Endothelial cell of umbilical vein (primary cell): Measurements from ENCODE around the gene SRRM2. TPM values are rescaled to one million over a fixed set of nuclear protein-coding genes. Genes with fewer than 3 reads are reported as not detected.

Experiments
- BruUV-seq: library from RNA; stranded (reverse); fragments of 400-500 nt; replicated peaks from 2 replicates; lab custom pipeline; 2021; lab: Mats Ljungman, UMichigan
- CTCF ChIA-PET: fragments of 300-600, 350-600 bp; sonication (Branson Sonifier 250); formaldehyde crosslinking; loops from one replicate; lab custom pipeline; 2021; ENCODE audit warnings: antibody characterized with exemption, inconsistent platforms; lab: Charles Lee
- POLR2A ChIA-PET: fragments of 300-600, 350-600 bp; sonication (Branson Sonifier 250); formaldehyde crosslinking; loops from one replicate; lab custom pipeline; 2021; ENCODE audit warnings: antibody characterized with exemption, inconsistent platforms; lab: Charles Lee
- DNase-seq: peaks from one replicate; pipeline ENCODE4 v3.0.0-alpha.2; 2011; ENCODE audit warnings: low read depth, low spot score
- FAIRE-seq: peaks from 2 replicates; lab custom pipeline; 2011; peaks lifted over from hg19 to GRCh38; lab: Jason Lieb, UNC
- H2AFZ ChIP-seq: 2 replicates; pipeline ENCODE4 v1.6.0; 2012; ENCODE audit warnings: low read depth, low read length, control low read depth, inconsistent platforms
- H3K27ac ChIP-seq: 2 replicates; pipeline ENCODE4 v1.5.1; 2011; ENCODE audit warnings: low read depth, mild to moderate bottlenecking, control low read depth, low read length, moderate library complexity; ENCODE audit not compliant: insufficient read depth
- H3K27me3 ChIP-seq, 2 experiments: 2 replicates each; pipeline versions ENCODE4 v1.6.0 to v1.6.1; 2011; ENCODE audit warnings: low read length in 2 of 2, mixed read lengths in 1 of 2; ENCODE audit not compliant: control insufficient read depth in 2 of 2, insufficient read depth in 2 of 2
- H3K36me3 ChIP-seq, 2 experiments: 2 replicates in 1 of 2; 3 replicates in 1 of 2; pipeline ENCODE4 v1.5.1; 2011; ENCODE audit warnings: low read length in 2 of 2, mild to moderate bottlenecking in 1 of 2, moderate library complexity in 1 of 2; ENCODE audit not compliant: control insufficient read depth in 2 of 2, insufficient read depth in 2 of 2; ENCODE audit errors: extremely low read depth in 1 of 2
- H3K4me1 ChIP-seq: 3 replicates; pipeline ENCODE4 v1.5.1; 2011; ENCODE audit warnings: mild to moderate bottlenecking, low read length; ENCODE audit not compliant: control insufficient read depth, insufficient read depth; ENCODE audit errors: extremely low read depth
- H3K4me2 ChIP-seq: 2 replicates; pipeline ENCODE4 v1.6.1; 2011; ENCODE audit warnings: low read length, control low read depth, mixed read lengths; ENCODE audit not compliant: insufficient read depth
- H3K4me3 ChIP-seq, 3 experiments: fragments of 200-600 bp in 1 of 3; sonication (generic), shearing (Covaris generic) in 1 of 3; replicated peaks in 1 of 3; 2 replicates each; pipeline ENCODE4 v1.5.1; 2011 to 2016; ENCODE audit warnings: control low read depth in 3 of 3, low read length in 3 of 3, mild to moderate bottlenecking in 2 of 3, inconsistent platforms in 1 of 3, low read depth in 1 of 3, moderate library complexity in 1 of 3; ENCODE audit not compliant: insufficient read depth in 1 of 3
- H3K79me2 ChIP-seq: 2 replicates; pipeline ENCODE4 v1.6.0; 2012; ENCODE audit warnings: low read length, inconsistent platforms; ENCODE audit not compliant: control insufficient read depth, insufficient read depth
- H3K9ac ChIP-seq: replicated peaks from 2 replicates; pipeline ENCODE3; 2011; ENCODE audit warnings: low read length, control low read depth; ENCODE audit not compliant: insufficient read depth; ENCODE audit errors: extremely low read depth
- H3K9me1 ChIP-seq: replicated peaks from 3 replicates; pipeline ENCODE4 v1.6.0; 2011; ENCODE audit warnings: mild to moderate bottlenecking, low read length; ENCODE audit not compliant: control insufficient read depth, insufficient read depth; ENCODE audit errors: extremely low read depth
- H3K9me3 ChIP-seq: replicated peaks from 2 replicates; pipeline ENCODE4 v1.5.1; 2012; ENCODE audit warnings: low read length, inconsistent platforms; ENCODE audit not compliant: control insufficient read depth, insufficient read depth
- H4K20me1 ChIP-seq: replicated peaks from 2 replicates; pipeline ENCODE3; 2011; ENCODE audit warnings: mild to moderate bottlenecking, low read length; ENCODE audit not compliant: control insufficient read depth, insufficient read depth; ENCODE audit errors: extremely low read depth
- CTCF ChIP-seq, 2 donors: IDR thresholded peaks; 1 replicate in 1 of 2; 2 replicates in 1 of 2; pipeline ENCODE4 v1.5.1; 2011; ENCODE audit warnings: low read length in 2 of 2, mild to moderate bottlenecking in 2 of 2, moderate library complexity in 2 of 2, control low read depth in 1 of 2, inconsistent platforms in 1 of 2, low read depth in 1 of 2; ENCODE audit not compliant: insufficient read depth in 1 of 2; ENCODE audit errors: extremely low read depth in 1 of 2
- EZH2 ChIP-seq: IDR thresholded peaks from 2 replicates; pipeline ENCODE4 v1.6.1; 2012; ENCODE audit warnings: borderline replicate concordance, low read depth, mild to moderate bottlenecking, moderate library complexity, low read length, inconsistent platforms; ENCODE audit not compliant: severe bottlenecking
- FOS ChIP-seq: IDR thresholded peaks from 2 replicates; pipeline ENCODE4 v1.6.1; 2011; ENCODE audit warnings: mild to moderate bottlenecking, low read length, moderate library complexity, borderline replicate concordance; ENCODE audit not compliant: insufficient read depth
- GATA2 ChIP-seq: IDR thresholded peaks from 2 replicates; pipeline ENCODE4 v1.7.0; 2011; ENCODE audit warnings: low read depth, mild to moderate bottlenecking, moderate library complexity, mixed read lengths, low read length; ENCODE audit not compliant: insufficient read length, insufficient read depth
- JUN ChIP-seq: IDR thresholded peaks from 2 replicates; pipeline ENCODE4 v1.6.1; 2011; ENCODE audit warnings: borderline replicate concordance, low read depth; ENCODE audit not compliant: insufficient read length, insufficient read depth
- MAX ChIP-seq: IDR thresholded peaks from 2 replicates; pipeline ENCODE4 v1.6.1; 2011; ENCODE audit not compliant: insufficient read depth, insufficient read length
- MYC ChIP-seq: IDR thresholded peaks from one replicate; pipeline ENCODE4 v1.6.1; 2011; ENCODE audit warnings: mild to moderate bottlenecking, low read depth, low read length
- POLR2A ChIP-seq: IDR thresholded peaks from 2 replicates; pipeline ENCODE4 v1.6.1; 2012; ENCODE audit warnings: low read depth, mild to moderate bottlenecking, control low read depth, low read length
- POLR2AphosphoS5 ChIP-seq: IDR thresholded peaks from 2 replicates; pipeline ENCODE4 v1.6.1; 2012; ENCODE audit warnings: low read depth, mild to moderate bottlenecking, control low read depth, low read length, moderate library complexity; ENCODE audit not compliant: insufficient read depth
- dilution Hi-C: fragments of 300-500 bp; cut with MboI; formaldehyde crosslinking; loops from one replicate; pipeline ENCODE4 v1.15.0; 2019; ENCODE audit warnings: low sequenced_read_pairs; ENCODE audit not compliant: extremely low pct_ligation_motif_present
- intact Hi-C: fragments of 100-400 bp; cut with micrococcal nuclease; formaldehyde crosslinking; loops from one replicate; pipeline ENCODE4 v1.10.0; 2022
- polyA plus RNA-seq, 4 experiments: library from polyadenylated mRNA; depleted of rRNA in 3 of 4; stranded (reverse) in 3 of 4; unstranded in 1 of 4; fragments of >200 nt; gene quantifications; 2 replicates each; pipeline versions ENCODE4 v1.2.1 to v1.2.3, GENCODE V29; 2011 to 2012; ENCODE audit warnings: missing spikeins in 1 of 4
- total RNA-seq: library from RNA; stranded (reverse); gene quantifications from 2 replicates; pipeline ENCODE4 v1.2.3, GENCODE V29; 2021

The SRRM2 gene
- total and polyA plus RNA-seq, 2 donors (not counting 3 experiments of a cell fraction or from before 2014, with no cell fraction given) = 270 to 483 TPM

DNA sequence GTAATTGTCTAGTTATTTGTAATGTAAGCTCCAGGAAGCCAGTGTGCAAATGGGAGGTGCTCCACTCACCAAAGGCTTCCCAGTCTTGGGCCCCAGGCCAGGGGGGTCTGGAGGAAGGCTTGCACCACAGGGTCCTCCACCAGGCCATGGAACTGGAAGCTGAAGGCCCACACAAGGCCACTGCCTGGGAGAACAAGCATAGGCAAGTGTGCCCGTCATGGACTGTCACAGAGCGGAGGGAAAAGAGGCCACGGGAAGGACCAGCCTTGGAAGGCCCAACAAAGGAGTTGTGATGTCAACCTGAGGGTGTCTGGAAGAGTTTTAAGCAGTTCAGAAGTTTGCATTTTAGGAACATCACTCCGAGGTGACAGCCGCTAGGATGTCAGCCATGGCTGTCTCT is 3.0 kb upstream of the SRRM2 start:
- TF ChIP-seq MAX (no peak), POLR2AphosphoS5 (no peak), JUN (no peak), GATA2 (no peak), POLR2A (no peak), FOS (no peak), EZH2 (no peak), MYC (no peak), CTCF (IDR thresholded peaks at IDR 0.05; ENCODE audit: extremely low read depth in 1 of 2, insufficient read depth in 1 of 2, low read depth in 1 of 2, low read length in 2 of 2) (no peak)
- no peak overlapping the region for H3K27ac ChIP-seq
- BruUV-seq = no TSS peak
- ChIA-PET CTCF (no interaction called here), POLR2A (no interaction called here)
- no peaks in the 10 kb centered on the region for H3K9me1 ChIP-seq
- no peaks in the 10 kb centered on the region for H3K27me3 ChIP-seq
- DNase-seq = no peak
- intact Hi-C loops (no loop called here), dilution Hi-C loops (no loop called here)
- H2AFZ ChIP-seq = no peak overlapping the region
- no peak overlapping the region for H3K9ac ChIP-seq
- no peak overlapping the region for H3K4me2 ChIP-seq
- no peak for FAIRE-seq
- H3K9me3 ChIP-seq = no peaks in the 10 kb centered on the region
- H3K79me2 ChIP-seq = peaks cover 16% of the 10 kb centered on the region
- peaks cover 4% of the 10 kb centered on the region for H4K20me1 ChIP-seq
- peaks cover 14% of the 10 kb centered on the region for H3K4me1 ChIP-seq
- H3K36me3 ChIP-seq = no peaks in the 10 kb centered on the region
- no peak overlapping the region for H3K4me3 ChIP-seq
